Lower lobe of right lung (tissue), 2 donors: ENCODE results near the gene B3GNT8. TPM values are rescaled to one million over a fixed set of nuclear protein-coding genes. Genes with fewer than 3 reads are reported as not detected.

Experiments used
- ATAC-seq, 2 donors: fragments of 200-7000 bp; cut with Tn5 transposase; one replicate each; pipeline ENCODE4 v1.9.1; 2020 to 2022; ENCODE audit warnings: mild to moderate bottlenecking in 2 of 2, moderate library complexity in 2 of 2
- DNase-seq: peaks from one replicate; pipeline ENCODE4 v3.0.0-alpha.2; 2020
- H3K27ac ChIP-seq: fragments of 200-600 bp; one replicate; pipeline ENCODE4 v1.8.0; 2022
- H3K27me3 ChIP-seq: fragments of 200-600 bp; one replicate; pipeline ENCODE4 v1.8.0; 2022; ENCODE audit warnings: low read depth
- H3K36me3 ChIP-seq: fragments of 200-600 bp; one replicate; pipeline ENCODE4 v1.8.0; 2022; ENCODE audit warnings: mild to moderate bottlenecking
- H3K4me1 ChIP-seq: fragments of 200-600 bp; one replicate; pipeline ENCODE4 v1.8.0; 2022
- H3K4me3 ChIP-seq: fragments of 200-600 bp; one replicate; pipeline ENCODE4 v1.8.0; 2022; ENCODE audit warnings: mild to moderate bottlenecking
- H3K9me3 ChIP-seq: fragments of 200-600 bp; one replicate; pipeline ENCODE4 v1.8.0; 2022
- intact Hi-C: fragments of 100-400 bp; cut with DNase I; formaldehyde crosslinking; loops from one replicate; pipeline ENCODE4 v1.11.0; 2022
- total RNA-seq: library from RNA; stranded (reverse); fragmentation: NEBNext Ultra II Directional; extraction: Animal tissue kit (Norgen Biotek cat#: 25700); gene quantifications from one replicate; pipeline ENCODE4 v1.2.1, GENCODE V29; 2021
- TF ChIP-seq, protein P1 (sequence below): fragments of 200-600 bp; IDR thresholded peaks from one replicate; pipeline ENCODE4 v1.8.0; 2022; ENCODE audit warnings: antibody characterized with exemption, mild to moderate bottlenecking
- donor health status: DM: no; HTN: yes; CAD: no; lungs with severe emphysema.

The B3GNT8 gene
- total RNA-seq, 1 donor from 2014 or later, result 22.5 TPM

DNA sequence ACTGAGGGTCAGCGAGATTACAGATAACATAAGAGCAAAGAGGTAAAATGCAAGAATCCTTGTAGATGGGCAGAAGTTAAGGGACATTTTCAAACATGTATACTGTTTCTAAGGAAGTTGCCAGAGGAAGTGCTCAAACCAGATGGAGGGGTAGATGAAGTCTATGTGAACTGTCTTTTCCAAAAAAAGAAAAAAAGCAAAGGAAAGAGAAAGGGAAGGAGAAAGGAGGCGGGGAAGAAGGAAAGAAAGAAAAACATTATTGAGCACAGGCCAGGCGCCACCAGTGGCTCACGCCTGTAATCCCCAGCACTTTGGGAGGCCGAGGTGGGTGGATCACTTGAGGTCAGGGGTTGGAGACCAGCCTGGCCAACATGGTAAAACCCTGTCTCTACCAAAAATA, 7.3 kb upstream of the B3GNT8 start:
- Histone ChIP-seq H3K36me3 (peaks cover 56% of the 10 kb centered on the region), H3K27me3 (no peaks in the 10 kb centered on the region), H3K4me3 (no peak overlapping the region), H3K9me3 (no peaks in the 10 kb centered on the region), H3K27ac (no peak overlapping the region), H3K4me1 (peaks cover 12% of the 10 kb centered on the region)
- TF ChIP-seq, protein P1, sequence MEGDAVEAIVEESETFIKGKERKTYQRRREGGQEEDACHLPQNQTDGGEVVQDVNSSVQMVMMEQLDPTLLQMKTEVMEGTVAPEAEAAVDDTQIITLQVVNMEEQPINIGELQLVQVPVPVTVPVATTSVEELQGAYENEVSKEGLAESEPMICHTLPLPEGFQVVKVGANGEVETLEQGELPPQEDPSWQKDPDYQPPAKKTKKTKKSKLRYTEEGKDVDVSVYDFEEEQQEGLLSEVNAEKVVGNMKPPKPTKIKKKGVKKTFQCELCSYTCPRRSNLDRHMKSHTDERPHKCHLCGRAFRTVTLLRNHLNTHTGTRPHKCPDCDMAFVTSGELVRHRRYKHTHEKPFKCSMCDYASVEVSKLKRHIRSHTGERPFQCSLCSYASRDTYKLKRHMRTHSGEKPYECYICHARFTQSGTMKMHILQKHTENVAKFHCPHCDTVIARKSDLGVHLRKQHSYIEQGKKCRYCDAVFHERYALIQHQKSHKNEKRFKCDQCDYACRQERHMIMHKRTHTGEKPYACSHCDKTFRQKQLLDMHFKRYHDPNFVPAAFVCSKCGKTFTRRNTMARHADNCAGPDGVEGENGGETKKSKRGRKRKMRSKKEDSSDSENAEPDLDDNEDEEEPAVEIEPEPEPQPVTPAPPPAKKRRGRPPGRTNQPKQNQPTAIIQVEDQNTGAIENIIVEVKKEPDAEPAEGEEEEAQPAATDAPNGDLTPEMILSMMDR, result no peak
- intact Hi-C loops, result no loop called here
- DNase-seq (no peak), ATAC-seq (no peak)

DNA sequence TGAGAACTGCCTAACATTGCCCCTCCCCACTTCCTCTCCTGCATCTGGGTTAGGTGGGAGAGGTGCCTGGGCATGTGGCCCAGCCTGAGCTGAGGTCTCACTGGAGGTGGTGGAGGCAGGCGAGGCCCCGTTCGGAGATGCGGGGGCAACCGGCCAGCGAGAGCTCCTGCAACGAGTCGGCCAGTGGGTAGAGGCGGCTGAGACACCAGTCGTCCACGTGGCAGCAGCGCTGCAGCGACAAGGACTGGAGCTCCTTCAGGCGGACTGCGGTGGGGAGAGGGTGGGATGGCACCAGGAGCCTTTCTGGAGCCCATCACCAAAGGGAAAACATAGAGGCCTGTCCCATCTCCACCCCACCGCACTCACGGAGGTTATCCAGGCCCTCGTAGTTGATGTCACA, 6.0 kb upstream of the B3GNT8 start:
- ATAC-seq, result no peak
- Histone ChIP-seq H3K27ac (no peak overlapping the region), H3K4me1 (peaks cover 10% of the 10 kb centered on the region), H3K27me3 (no peaks in the 10 kb centered on the region), H3K9me3 (no peaks in the 10 kb centered on the region), H3K36me3 (peaks cover 56% of the 10 kb centered on the region), H3K4me3 (no peak overlapping the region)
- TF ChIP-seq, protein P1, result no peak
- no peak for DNase-seq
- intact Hi-C loops, result no loop called here

DNA sequence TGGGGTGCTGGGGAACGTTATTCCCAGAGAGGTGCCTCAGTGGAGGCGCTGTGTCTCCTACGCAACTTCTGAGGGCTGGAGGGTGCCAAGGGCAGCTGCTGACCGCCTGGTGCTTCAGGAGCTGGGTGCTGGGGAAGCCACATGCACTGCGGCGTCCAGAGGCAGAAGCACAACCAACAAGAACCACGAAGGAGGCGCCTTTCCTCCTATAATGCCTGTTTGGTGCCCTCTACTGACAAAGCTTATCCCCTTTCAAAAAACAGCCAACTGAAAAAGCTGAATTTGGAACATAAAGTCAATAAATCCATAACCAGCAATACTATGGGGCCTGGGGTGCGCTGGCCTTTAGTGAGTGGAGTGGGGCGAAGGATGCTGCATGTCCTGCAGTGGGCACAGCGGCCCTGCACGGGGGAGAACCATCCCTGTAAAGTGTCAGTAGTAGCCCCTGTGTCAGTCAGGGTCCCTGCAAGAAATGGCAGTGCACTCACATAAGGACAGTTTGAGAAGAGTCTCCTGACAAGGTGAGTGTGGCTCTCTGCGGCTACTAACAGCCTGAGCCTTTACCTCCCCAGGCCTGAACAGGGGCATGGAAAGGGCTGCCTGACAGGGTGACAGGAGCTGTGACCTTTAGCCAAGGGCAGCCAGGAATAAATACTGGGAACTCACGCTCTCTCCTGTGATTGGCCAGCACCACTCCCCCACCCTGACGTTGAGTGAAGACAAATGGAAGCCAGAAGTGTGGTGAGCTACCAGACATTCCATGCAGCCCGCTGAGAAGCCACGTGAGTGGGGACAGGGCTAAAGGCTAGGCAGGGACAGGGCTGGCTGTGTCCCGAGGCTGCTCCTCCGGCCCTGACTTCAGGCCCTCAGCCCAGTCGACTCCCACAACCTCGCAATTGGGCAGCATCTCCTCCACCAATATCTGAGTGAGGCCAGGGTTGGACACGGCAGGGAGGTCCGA, 4.5 kb upstream of the B3GNT8 start:
- Histone ChIP-seq H3K4me3 (no peak overlapping the region), H3K27ac (no peak overlapping the region), H3K27me3 (no peaks in the 10 kb centered on the region), H3K4me1 (peaks cover 16% of the 10 kb centered on the region), H3K9me3 (no peaks in the 10 kb centered on the region), H3K36me3 (peaks cover 41% of the 10 kb centered on the region)
- ATAC-seq, result no peak
- intact Hi-C loops, result no loop called here
- peak; percentile 57 for DNase-seq
- TF ChIP-seq, protein P1, result peak; percentile 41

DNA sequence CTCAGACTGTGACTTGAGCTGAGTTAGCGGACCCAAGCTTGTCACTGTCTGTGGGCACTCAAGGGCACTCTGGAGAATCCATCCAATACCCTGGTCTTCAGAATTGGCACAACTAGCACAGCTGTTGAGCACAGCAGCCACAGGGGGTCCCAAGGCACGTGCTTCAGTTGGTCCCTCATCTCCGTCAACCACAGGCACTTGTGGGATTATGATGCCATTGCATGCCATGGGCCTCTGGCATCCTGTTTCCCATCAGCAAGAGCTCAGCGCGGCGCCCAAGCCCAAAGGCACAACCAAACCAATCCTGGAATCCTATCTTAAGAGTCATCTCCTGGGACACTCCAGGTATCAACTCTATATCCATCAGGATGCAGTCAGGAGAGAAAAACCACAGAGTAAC, 3.7 kb upstream of the B3GNT8 start:
- no peak overlapping the region for H3K4me3 ChIP-seq
- H3K4me1 ChIP-seq, result peaks cover 24% of the 10 kb centered on the region
- H3K27me3 ChIP-seq, result no peaks in the 10 kb centered on the region
- ATAC-seq (no peak), DNase-seq (no peak)
- peaks cover 39% of the 10 kb centered on the region for H3K36me3 ChIP-seq
- intact Hi-C loops, result no loop called here
- H3K9me3 ChIP-seq, result no peaks in the 10 kb centered on the region
- TF ChIP-seq, protein P1, result no peak
- H3K27ac ChIP-seq, result no peak overlapping the region

DNA sequence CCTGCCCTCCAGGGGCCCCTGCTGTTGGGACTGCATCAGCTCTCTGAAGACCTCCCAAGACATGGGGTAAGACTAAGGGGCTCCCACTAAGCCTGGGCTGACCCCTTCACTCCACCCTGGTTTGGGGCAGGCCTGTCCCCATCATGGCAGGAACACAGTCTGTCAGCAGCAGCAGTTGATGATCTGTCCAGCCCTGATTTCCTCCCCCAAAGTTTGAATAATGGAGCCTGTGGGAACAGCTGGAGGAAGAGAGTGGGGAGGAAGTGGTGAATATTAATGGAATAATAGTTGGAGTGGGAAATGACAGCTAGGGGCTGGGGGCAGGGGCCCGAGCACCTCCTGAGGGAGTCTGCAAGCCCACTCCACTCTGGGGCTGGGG, 1.3 kb upstream of the B3GNT8 start:
- no peaks in the 10 kb centered on the region for H3K27me3 ChIP-seq
- H3K4me3 ChIP-seq, result peak overlapping the region; percentile 70
- ATAC-seq (no peak), DNase-seq (no peak)
- peak overlapping the region; percentile 88 for H3K27ac ChIP-seq
- H3K4me1 ChIP-seq, result peaks cover 49% of the 10 kb centered on the region
- H3K9me3 ChIP-seq, result no peaks in the 10 kb centered on the region
- intact Hi-C loops, result no loop called here
- peaks cover 54% of the 10 kb centered on the region for H3K36me3 ChIP-seq
- TF ChIP-seq, protein P1, result no peak
